WTC11 (cell line): ENCODE measurements around the gene EPHX1. TPM values are rescaled to one million over a fixed set of nuclear protein-coding genes. Genes with fewer than 3 reads are reported as not detected.

Experiments used
- ATAC-seq: fragments of 200-7000 bp; cut with Tn5 transposase; 2 replicates; pipeline ENCODE4 v1.10.0; 2021; ENCODE audit warnings: mild to moderate bottlenecking, moderate library complexity
- CTCF ChIA-PET: fragments of 300-600 bp; sonication (Branson Sonifier 250); formaldehyde crosslinking; loops from one replicate; lab custom pipeline; 2021; ENCODE audit warnings: antibody characterized with exemption; lab: Charles Lee
- POLR2A ChIA-PET: fragments of 350-600 bp; sonication (Branson Sonifier 250); formaldehyde crosslinking; loops from one replicate; lab custom pipeline; 2021; ENCODE audit warnings: antibody characterized with exemption; lab: Charles Lee
- DNase-seq: peaks from one replicate; pipeline ENCODE4 v3.0.0; 2021; ENCODE audit warnings: low spot score
- H3K27ac Mint-ChIP-seq: 2 replicates; pipeline ENCODE4 v1.8.0; 2021; ENCODE audit warnings: mixed read lengths
- H3K27me3 Mint-ChIP-seq: 2 replicates; pipeline ENCODE4 v1.8.0; 2021; ENCODE audit warnings: low read depth, mild to moderate bottlenecking, moderate library complexity, mixed read lengths
- H3K36me3 Mint-ChIP-seq: 2 replicates; pipeline ENCODE4 v1.8.0; 2021; ENCODE audit warnings: mixed read lengths
- H3K4me1 Mint-ChIP-seq: 2 replicates; pipeline ENCODE4 v1.8.0; 2022; ENCODE audit warnings: mixed read lengths
- H3K4me3 Mint-ChIP-seq: 2 replicates; pipeline ENCODE4 v1.8.0; 2021; ENCODE audit warnings: mild to moderate bottlenecking, moderate library complexity, mixed read lengths
- H3K9me3 Mint-ChIP-seq: 2 replicates; pipeline ENCODE4 v1.8.0; 2021; ENCODE audit warnings: mixed read lengths
- CREB1 ChIP-seq: sonication (generic); formaldehyde crosslinking; IDR thresholded peaks from 2 replicates; pipeline ENCODE4 v1.8.0; 2023; ENCODE audit warnings: mild to moderate bottlenecking, missing genetic modification reagents
- EMX1 ChIP-seq: fragments of 250-450 bp; sonication (Bioruptor Pico); IDR thresholded peaks from 2 replicates; pipeline ENCODE4 v1.8.0; 2021; ENCODE audit warnings: mild to moderate bottlenecking
- ESRRA ChIP-seq: sonication (generic); formaldehyde crosslinking; IDR thresholded peaks from 2 replicates; pipeline ENCODE4 v1.8.1; 2022; ENCODE audit warnings: mild to moderate bottlenecking, missing genetic modification reagents, borderline replicate concordance
- ETV6 ChIP-seq: sonication (generic); formaldehyde crosslinking; IDR thresholded peaks from 2 replicates; pipeline ENCODE4 v1.8.1; 2022; ENCODE audit warnings: mild to moderate bottlenecking, missing genetic modification reagents
- HMGA2 ChIP-seq: fragments of 250-450 bp; sonication (Bioruptor Pico); IDR thresholded peaks from 2 replicates; pipeline ENCODE4 v1.4.0; 2021; ENCODE audit warnings: mild to moderate bottlenecking, moderate library complexity
- MAX ChIP-seq: sonication (generic); formaldehyde crosslinking; IDR thresholded peaks from 2 replicates; pipeline ENCODE4 v1.8.0; 2022; ENCODE audit warnings: mild to moderate bottlenecking, missing genetic modification reagents
- NFATC4 ChIP-seq: fragments of 250-450 bp; sonication (Bioruptor Pico); IDR thresholded peaks from 2 replicates; pipeline ENCODE4 v1.9.0; 2021; ENCODE audit warnings: mild to moderate bottlenecking
- NFYB ChIP-seq: sonication (generic); formaldehyde crosslinking; conservative IDR thresholded peaks from 2 replicates; pipeline ENCODE4 v1.8.0; 2022; ENCODE audit warnings: low read depth, missing genetic modification reagents
- NR2C2 ChIP-seq: sonication (generic); formaldehyde crosslinking; IDR thresholded peaks from 2 replicates; pipeline ENCODE4 v1.8.0; 2022; ENCODE audit warnings: mild to moderate bottlenecking, missing genetic modification reagents
- OVOL2 ChIP-seq: fragments of 250-450 bp; sonication (Bioruptor Pico); IDR thresholded peaks from 2 replicates; pipeline ENCODE4 v1.9.0; 2021; ENCODE audit warnings: mild to moderate bottlenecking, borderline replicate concordance
- TEAD1 ChIP-seq: sonication (generic); formaldehyde crosslinking; IDR thresholded peaks from 2 replicates; pipeline ENCODE4 v1.8.0; 2022; ENCODE audit warnings: mild to moderate bottlenecking, missing genetic modification reagents
- total RNA-seq: library from RNA; stranded (reverse); gene quantifications from 3 replicates; pipeline ENCODE4 v1.2.3, GENCODE V29; 2021
- TF ChIP-seq, protein P1 (sequence below): sonication (generic); formaldehyde crosslinking; IDR thresholded peaks from 2 replicates; pipeline ENCODE4 v1.8.0; 2023; ENCODE audit warnings: missing genetic modification reagents
- TF ChIP-seq, protein P2 (sequence below): sonication (generic); formaldehyde crosslinking; conservative IDR thresholded peaks from 2 replicates; pipeline ENCODE4 v1.8.1; 2023; ENCODE audit warnings: mild to moderate bottlenecking, low read depth, missing genetic modification reagents, moderate library complexity
- TF ChIP-seq, protein P3 (sequence below): fragments of 250-450 bp; sonication (Bioruptor Pico); IDR thresholded peaks from 2 replicates; pipeline ENCODE4 v1.8.0; 2021; ENCODE audit warnings: mild to moderate bottlenecking
- TF ChIP-seq, protein P4 (sequence below): sonication (generic); formaldehyde crosslinking; IDR thresholded peaks from 2 replicates; pipeline ENCODE4 v1.8.1; 2023; ENCODE audit warnings: mild to moderate bottlenecking, missing genetic modification reagents, borderline replicate concordance
- TF ChIP-seq, protein P5 (sequence below): fragments of 250-450 bp; sonication (Bioruptor Pico); IDR thresholded peaks from 2 replicates; pipeline ENCODE4 v1.9.0; 2021; ENCODE audit warnings: mild to moderate bottlenecking
- TF ChIP-seq, protein P6 (sequence below): sonication (generic); formaldehyde crosslinking; IDR thresholded peaks from 2 replicates; pipeline ENCODE4 v1.8.0; 2023; ENCODE audit warnings: mild to moderate bottlenecking, missing genetic modification reagents

Gene EPHX1
- total RNA-seq, 1 experiment from 2014 or later = 60.9 TPM

DNA sequence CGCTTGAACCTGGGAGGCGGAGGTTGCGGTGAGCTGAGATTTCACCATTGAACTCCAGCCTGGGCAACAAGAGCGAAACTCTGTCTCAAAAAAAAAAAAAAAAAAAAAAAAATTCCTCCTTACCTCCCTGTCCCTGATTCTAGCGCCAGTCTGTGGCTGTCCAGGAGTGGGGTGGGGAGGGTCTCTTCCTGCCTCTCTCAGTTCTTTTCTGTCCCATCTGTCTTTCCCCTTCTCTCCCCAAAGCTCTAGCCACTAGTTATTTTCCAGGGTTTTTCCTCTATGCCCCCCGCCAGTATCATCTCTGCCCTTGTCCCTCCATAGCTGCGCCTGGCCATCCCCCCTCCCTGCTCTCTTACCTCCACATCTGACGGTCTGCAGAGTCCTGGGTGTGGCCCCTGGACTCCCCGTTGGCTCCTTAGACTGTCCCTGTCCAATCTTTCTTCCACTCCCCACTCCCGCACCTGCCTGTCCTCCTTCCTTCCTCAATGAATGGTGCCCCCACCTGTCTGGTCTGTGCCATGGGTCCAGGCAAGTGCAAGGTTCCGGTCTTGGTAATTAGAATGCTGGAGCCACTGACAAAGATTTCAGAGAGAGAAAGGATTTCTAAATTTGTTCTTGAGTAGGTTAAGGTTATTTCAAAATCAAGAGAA, 73.8 kb downstream of the EPHX1 start:
- ATAC-seq (no peak), DNase-seq (no peak)
- ChIA-PET POLR2A (interaction anchor here (0.5 to 2.4 kb wide), 7 partner anchors 14 to 231 kb away, joined by 3 to 10 read pairs (median 6); partner anchors contain the start of genes ENAH and PYCR2), CTCF (interaction anchor here (0.7 to 7.6 kb wide), 9 partner anchors 9 to 409 kb away, joined by 3 to 94 read pairs (median 4); no protein-coding TSS in a partner anchor)
- Mint-ChIP-seq H3K4me3 (peak overlapping the region; percentile 77), H3K36me3 (0 out of 2 replicates have a peak, but pooled peaks cover 4% of the 10 kb centered on the region), H3K9me3 (no peaks in the 10 kb centered on the region), H3K27ac (peak overlapping the region; percentile 37; the same call in 1 of the 2 replicates), H3K27me3 (no peaks in the 10 kb centered on the region; the same call in 1 of the 2 replicates), H3K4me1 (peaks cover 50% of the 10 kb centered on the region)
- TF ChIP-seq NFYB (CRISPR knock-in tag) = no peak

DNA sequence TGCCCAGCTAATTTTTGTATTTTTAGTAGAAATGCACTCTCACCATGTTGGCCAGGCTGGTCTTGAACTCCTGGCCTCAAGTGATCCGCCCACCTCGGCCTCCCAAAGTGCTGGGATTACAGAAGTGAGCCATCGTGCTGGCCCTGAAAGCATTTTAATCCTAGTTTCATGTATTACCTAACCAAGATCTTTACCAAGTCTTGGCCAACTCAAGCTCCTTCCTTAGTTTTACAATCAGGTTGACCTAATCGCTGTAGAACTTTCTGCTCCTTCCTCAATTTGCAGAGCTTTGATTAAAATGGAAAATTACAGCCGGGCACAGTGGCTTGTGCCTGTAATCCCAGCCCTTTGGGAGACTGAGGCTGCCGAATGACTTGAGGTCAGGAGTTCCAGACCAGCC, 75.4 kb downstream of the EPHX1 start:
- DNase-seq (no peak), ATAC-seq (no peak)
- ChIA-PET CTCF (interaction anchor here (1.6 kb wide), 1 partner anchor 11 kb away, joined by 5 read pairs; no protein-coding TSS in a partner anchor), POLR2A (no interaction called here)
- Mint-ChIP-seq H3K27ac (no peak overlapping the region), H3K27me3 (no peaks in the 10 kb centered on the region; the same call in 1 of the 2 replicates), H3K9me3 (no peaks in the 10 kb centered on the region), H3K4me3 (no peak overlapping the region), H3K4me1 (peaks cover 49% of the 10 kb centered on the region), H3K36me3 (0 out of 2 replicates have a peak, but pooled peaks cover 4% of the 10 kb centered on the region)
- TF ChIP-seq, protein P1, sequence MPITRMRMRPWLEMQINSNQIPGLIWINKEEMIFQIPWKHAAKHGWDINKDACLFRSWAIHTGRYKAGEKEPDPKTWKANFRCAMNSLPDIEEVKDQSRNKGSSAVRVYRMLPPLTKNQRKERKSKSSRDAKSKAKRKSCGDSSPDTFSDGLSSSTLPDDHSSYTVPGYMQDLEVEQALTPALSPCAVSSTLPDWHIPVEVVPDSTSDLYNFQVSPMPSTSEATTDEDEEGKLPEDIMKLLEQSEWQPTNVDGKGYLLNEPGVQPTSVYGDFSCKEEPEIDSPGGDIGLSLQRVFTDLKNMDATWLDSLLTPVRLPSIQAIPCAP (CRISPR knock-in tag) = no peak
- TF ChIP-seq, protein P2, sequence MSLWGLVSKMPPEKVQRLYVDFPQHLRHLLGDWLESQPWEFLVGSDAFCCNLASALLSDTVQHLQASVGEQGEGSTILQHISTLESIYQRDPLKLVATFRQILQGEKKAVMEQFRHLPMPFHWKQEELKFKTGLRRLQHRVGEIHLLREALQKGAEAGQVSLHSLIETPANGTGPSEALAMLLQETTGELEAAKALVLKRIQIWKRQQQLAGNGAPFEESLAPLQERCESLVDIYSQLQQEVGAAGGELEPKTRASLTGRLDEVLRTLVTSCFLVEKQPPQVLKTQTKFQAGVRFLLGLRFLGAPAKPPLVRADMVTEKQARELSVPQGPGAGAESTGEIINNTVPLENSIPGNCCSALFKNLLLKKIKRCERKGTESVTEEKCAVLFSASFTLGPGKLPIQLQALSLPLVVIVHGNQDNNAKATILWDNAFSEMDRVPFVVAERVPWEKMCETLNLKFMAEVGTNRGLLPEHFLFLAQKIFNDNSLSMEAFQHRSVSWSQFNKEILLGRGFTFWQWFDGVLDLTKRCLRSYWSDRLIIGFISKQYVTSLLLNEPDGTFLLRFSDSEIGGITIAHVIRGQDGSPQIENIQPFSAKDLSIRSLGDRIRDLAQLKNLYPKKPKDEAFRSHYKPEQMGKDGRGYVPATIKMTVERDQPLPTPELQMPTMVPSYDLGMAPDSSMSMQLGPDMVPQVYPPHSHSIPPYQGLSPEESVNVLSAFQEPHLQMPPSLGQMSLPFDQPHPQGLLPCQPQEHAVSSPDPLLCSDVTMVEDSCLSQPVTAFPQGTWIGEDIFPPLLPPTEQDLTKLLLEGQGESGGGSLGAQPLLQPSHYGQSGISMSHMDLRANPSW = no peak
- TF ChIP-seq, protein P3, sequence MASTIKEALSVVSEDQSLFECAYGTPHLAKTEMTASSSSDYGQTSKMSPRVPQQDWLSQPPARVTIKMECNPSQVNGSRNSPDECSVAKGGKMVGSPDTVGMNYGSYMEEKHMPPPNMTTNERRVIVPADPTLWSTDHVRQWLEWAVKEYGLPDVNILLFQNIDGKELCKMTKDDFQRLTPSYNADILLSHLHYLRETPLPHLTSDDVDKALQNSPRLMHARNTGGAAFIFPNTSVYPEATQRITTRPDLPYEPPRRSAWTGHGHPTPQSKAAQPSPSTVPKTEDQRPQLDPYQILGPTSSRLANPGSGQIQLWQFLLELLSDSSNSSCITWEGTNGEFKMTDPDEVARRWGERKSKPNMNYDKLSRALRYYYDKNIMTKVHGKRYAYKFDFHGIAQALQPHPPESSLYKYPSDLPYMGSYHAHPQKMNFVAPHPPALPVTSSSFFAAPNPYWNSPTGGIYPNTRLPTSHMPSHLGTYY (CRISPR knock-in tag) = no peak
- no peak for TF ChIP-seq ESRRA
- TF ChIP-seq CREB1 (CRISPR knock-in tag) = no peak
- TF ChIP-seq TEAD1 (CRISPR knock-in tag) = no peak
- TF ChIP-seq NFATC4 (CRISPR knock-in tag) = no peak
- TF ChIP-seq, protein P4, sequence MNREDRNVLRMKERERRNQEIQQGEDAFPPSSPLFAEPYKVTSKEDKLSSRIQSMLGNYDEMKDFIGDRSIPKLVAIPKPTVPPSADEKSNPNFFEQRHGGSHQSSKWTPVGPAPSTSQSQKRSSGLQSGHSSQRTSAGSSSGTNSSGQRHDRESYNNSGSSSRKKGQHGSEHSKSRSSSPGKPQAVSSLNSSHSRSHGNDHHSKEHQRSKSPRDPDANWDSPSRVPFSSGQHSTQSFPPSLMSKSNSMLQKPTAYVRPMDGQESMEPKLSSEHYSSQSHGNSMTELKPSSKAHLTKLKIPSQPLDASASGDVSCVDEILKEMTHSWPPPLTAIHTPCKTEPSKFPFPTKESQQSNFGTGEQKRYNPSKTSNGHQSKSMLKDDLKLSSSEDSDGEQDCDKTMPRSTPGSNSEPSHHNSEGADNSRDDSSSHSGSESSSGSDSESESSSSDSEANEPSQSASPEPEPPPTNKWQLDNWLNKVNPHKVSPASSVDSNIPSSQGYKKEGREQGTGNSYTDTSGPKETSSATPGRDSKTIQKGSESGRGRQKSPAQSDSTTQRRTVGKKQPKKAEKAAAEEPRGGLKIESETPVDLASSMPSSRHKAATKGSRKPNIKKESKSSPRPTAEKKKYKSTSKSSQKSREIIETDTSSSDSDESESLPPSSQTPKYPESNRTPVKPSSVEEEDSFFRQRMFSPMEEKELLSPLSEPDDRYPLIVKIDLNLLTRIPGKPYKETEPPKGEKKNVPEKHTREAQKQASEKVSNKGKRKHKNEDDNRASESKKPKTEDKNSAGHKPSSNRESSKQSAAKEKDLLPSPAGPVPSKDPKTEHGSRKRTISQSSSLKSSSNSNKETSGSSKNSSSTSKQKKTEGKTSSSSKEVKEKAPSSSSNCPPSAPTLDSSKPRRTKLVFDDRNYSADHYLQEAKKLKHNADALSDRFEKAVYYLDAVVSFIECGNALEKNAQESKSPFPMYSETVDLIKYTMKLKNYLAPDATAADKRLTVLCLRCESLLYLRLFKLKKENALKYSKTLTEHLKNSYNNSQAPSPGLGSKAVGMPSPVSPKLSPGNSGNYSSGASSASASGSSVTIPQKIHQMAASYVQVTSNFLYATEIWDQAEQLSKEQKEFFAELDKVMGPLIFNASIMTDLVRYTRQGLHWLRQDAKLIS = no peak
- no peak for TF ChIP-seq NR2C2 (CRISPR knock-in tag)
- no peak for TF ChIP-seq EMX1 (CRISPR knock-in tag)
- TF ChIP-seq OVOL2 (CRISPR knock-in tag) = no peak
- no peak for TF ChIP-seq ETV6
- TF ChIP-seq, protein P5, sequence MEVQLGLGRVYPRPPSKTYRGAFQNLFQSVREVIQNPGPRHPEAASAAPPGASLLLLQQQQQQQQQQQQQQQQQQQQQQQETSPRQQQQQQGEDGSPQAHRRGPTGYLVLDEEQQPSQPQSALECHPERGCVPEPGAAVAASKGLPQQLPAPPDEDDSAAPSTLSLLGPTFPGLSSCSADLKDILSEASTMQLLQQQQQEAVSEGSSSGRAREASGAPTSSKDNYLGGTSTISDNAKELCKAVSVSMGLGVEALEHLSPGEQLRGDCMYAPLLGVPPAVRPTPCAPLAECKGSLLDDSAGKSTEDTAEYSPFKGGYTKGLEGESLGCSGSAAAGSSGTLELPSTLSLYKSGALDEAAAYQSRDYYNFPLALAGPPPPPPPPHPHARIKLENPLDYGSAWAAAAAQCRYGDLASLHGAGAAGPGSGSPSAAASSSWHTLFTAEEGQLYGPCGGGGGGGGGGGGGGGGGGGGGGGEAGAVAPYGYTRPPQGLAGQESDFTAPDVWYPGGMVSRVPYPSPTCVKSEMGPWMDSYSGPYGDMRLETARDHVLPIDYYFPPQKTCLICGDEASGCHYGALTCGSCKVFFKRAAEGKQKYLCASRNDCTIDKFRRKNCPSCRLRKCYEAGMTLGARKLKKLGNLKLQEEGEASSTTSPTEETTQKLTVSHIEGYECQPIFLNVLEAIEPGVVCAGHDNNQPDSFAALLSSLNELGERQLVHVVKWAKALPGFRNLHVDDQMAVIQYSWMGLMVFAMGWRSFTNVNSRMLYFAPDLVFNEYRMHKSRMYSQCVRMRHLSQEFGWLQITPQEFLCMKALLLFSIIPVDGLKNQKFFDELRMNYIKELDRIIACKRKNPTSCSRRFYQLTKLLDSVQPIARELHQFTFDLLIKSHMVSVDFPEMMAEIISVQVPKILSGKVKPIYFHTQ (CRISPR knock-in tag) = no peak
- TF ChIP-seq, protein P6, sequence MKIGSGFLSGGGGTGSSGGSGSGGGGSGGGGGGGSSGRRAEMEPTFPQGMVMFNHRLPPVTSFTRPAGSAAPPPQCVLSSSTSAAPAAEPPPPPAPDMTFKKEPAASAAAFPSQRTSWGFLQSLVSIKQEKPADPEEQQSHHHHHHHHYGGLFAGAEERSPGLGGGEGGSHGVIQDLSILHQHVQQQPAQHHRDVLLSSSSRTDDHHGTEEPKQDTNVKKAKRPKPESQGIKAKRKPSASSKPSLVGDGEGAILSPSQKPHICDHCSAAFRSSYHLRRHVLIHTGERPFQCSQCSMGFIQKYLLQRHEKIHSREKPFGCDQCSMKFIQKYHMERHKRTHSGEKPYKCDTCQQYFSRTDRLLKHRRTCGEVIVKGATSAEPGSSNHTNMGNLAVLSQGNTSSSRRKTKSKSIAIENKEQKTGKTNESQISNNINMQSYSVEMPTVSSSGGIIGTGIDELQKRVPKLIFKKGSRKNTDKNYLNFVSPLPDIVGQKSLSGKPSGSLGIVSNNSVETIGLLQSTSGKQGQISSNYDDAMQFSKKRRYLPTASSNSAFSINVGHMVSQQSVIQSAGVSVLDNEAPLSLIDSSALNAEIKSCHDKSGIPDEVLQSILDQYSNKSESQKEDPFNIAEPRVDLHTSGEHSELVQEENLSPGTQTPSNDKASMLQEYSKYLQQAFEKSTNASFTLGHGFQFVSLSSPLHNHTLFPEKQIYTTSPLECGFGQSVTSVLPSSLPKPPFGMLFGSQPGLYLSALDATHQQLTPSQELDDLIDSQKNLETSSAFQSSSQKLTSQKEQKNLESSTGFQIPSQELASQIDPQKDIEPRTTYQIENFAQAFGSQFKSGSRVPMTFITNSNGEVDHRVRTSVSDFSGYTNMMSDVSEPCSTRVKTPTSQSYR (CRISPR knock-in tag) = no peak
- no peak for TF ChIP-seq MAX (CRISPR knock-in tag)
- TF ChIP-seq HMGA2 (CRISPR knock-in tag) = no peak
